ENCODE measurements around the gene F13A1.

F13A1 gene

DNA sequence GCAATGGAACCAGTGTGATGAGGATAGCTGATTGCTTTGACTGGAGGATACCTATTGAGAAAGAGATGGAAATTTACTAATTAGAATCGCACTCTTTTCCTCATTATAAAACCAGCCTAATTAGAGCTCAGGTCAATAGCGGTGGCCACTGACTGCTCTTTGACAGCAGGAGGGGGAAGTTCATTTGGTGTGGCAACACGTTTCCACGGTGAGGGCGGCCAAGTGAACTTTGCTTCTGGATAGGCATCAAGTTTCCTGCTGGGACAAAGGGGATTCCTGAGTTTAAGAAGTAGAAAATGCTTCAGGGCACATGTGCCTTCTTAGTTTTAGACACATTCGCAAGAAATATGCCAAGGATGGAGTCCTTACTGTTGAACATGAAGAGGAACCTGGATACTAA lies 168.4 kb downstream of the F13A1 start:
- Histone ChIP-seq H3K36me3 (ENCODE audit: control insufficient read depth in 1 of 2, insufficient read depth in 2 of 2, low read length in 2 of 2) (no peaks in the 10 kb centered on the region), H3K79me2 (ENCODE audit: control insufficient read depth, insufficient read depth, low read length, poor library complexity) (no peaks in the 10 kb centered on the region), H3K23ac (ENCODE audit: low read length) (no peak overlapping the region), H3K4me2 (ENCODE audit: low read length) (no peak overlapping the region), H3K9me3 (ENCODE audit: insufficient read depth, low read depth, low read length) (no peaks in the 10 kb centered on the region), H2BK12ac (ENCODE audit: low read length) (no peak overlapping the region), H2AFZ (ENCODE audit: insufficient read depth, low read length, poor library complexity) (no peak overlapping the region), H3K14ac (ENCODE audit: low read length) (no peak overlapping the region), H2BK120ac (ENCODE audit: insufficient read depth, low read length, poor library complexity) (no peak overlapping the region), H4K8ac (ENCODE audit: low read depth, low read length) (no peak overlapping the region), H3K4me1 (ENCODE audit: control insufficient read depth in 1 of 2, insufficient read depth in 2 of 2, low read length in 2 of 2) (no peaks in the 10 kb centered on the region), H3K27me3 (ENCODE audit: insufficient read depth, low read length) (no peaks in the 10 kb centered on the region), H3K4me3 (ENCODE audit: low read depth, low read length) (no peak overlapping the region), H2BK5ac (ENCODE audit: low read depth, low read length, poor library complexity) (no peak overlapping the region), H3K4ac (ENCODE audit: low read depth, low read length) (no peak overlapping the region), H3K79me1 (ENCODE audit: low read length) (no peaks in the 10 kb centered on the region), H4K12ac (ENCODE audit: low read depth, low read length) (no peak overlapping the region), H3K9ac (ENCODE audit: low read length) (no peak overlapping the region), H3K27ac (ENCODE audit: low read depth, low read length) (no peak overlapping the region), H4K91ac (ENCODE audit: low read depth, low read length) (no peak overlapping the region), H3K18ac (ENCODE audit: low read length) (no peak overlapping the region), H2AK5ac (ENCODE audit: low read length) (no peak overlapping the region)
- no peak for DNase-seq
- no CpG with 5 or more reads among the region's 6 CpGs for WGBS (ENCODE audit: extremely low coverage, insufficient coverage, insufficient read length)

- WGBS (ENCODE audit: extremely low coverage, insufficient coverage, insufficient read length): no CpG with 5 or more reads among the region's 7 CpGs
- no peaks in the 10 kb centered on the region for H3K4me1 ChIP-seq (ENCODE audit: control insufficient read depth in 1 of 2, insufficient read depth in 2 of 2, low read length in 2 of 2)
These were observed 172.2 kb downstream of the F13A1 start for GRCh38 chr6:6148192-6148815.

DNA sequence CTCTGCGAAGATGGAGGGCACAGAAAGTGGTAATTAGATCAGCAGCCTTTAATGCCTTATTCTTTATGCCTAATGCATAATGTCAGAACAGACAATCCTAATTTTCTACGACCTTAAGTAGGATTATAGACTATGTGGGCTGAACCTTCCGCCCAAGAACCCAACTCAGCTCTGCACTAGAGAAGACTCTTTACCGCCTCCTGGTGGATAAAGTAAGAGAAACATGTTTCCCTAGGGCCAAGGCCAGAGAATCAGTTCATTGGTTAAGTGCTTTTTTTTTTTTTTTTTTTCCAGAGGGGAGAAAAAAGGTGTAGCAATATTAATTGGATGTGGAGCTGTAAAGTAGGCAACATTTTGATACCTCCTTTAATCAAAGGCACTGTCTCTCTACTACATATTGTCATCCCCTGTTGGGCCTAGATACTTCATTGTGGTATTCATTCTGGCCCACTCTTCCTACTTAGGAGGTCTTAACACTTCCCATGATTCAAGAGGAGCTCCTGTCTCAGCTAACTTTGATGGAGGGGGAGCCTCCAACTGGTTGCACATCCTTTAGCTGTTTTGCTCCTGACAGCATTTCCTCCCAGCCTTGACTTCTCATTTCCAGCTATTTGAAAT lies 188.9 kb downstream of the F13A1 start:
- H2AK5ac ChIP-seq (ENCODE audit: low read length): no peak overlapping the region
- H2AFZ ChIP-seq (ENCODE audit: insufficient read depth, low read length, poor library complexity): no peak overlapping the region
- H4K12ac ChIP-seq (ENCODE audit: low read depth, low read length): no peak overlapping the region

More at GRCh38 chr6:6148192-6148815, 172.2 kb downstream of the F13A1 start:
- H3K4me3 ChIP-seq (ENCODE audit: low read depth, low read length): no peak overlapping the region
- H3K4me2 ChIP-seq (ENCODE audit: low read length): no peak overlapping the region
- no peak overlapping the region for H3K23ac ChIP-seq (ENCODE audit: low read length)
- H2AFZ ChIP-seq (ENCODE audit: insufficient read depth, low read length, poor library complexity): no peak overlapping the region
- no peak overlapping the region for H2AK5ac ChIP-seq (ENCODE audit: low read length)
- no peak overlapping the region for H2BK5ac ChIP-seq (ENCODE audit: low read depth, low read length, poor library complexity)
- no peak overlapping the region for H4K12ac ChIP-seq (ENCODE audit: low read depth, low read length)
- H3K4ac ChIP-seq (ENCODE audit: low read depth, low read length): no peak overlapping the region
- no peak overlapping the region for H3K14ac ChIP-seq (ENCODE audit: low read length)
- no peaks in the 10 kb centered on the region for H3K36me3 ChIP-seq (ENCODE audit: control insufficient read depth in 1 of 2, insufficient read depth in 2 of 2, low read length in 2 of 2)
- H2BK120ac ChIP-seq (ENCODE audit: insufficient read depth, low read length, poor library complexity): no peak overlapping the region
- no peak overlapping the region for H4K8ac ChIP-seq (ENCODE audit: low read depth, low read length)
- no peak for DNase-seq
- H3K79me1 ChIP-seq (ENCODE audit: low read length): no peaks in the 10 kb centered on the region
- no peak overlapping the region for H2BK12ac ChIP-seq (ENCODE audit: low read length)
- no peak overlapping the region for H4K91ac ChIP-seq (ENCODE audit: low read depth, low read length)
- no peaks in the 10 kb centered on the region for H3K27me3 ChIP-seq (ENCODE audit: insufficient read depth, low read length)
- peak overlapping the region; percentile 28 for H3K9ac ChIP-seq (ENCODE audit: low read length)
- no peak overlapping the region for H3K18ac ChIP-seq (ENCODE audit: low read length)
- no peak overlapping the region for H3K27ac ChIP-seq (ENCODE audit: low read depth, low read length)
- peaks cover 2% of the 10 kb centered on the region for H3K9me3 ChIP-seq (ENCODE audit: insufficient read depth, low read depth, low read length)
- H3K79me2 ChIP-seq (ENCODE audit: control insufficient read depth, insufficient read depth, low read length, poor library complexity): no peaks in the 10 kb centered on the region

DNA sequence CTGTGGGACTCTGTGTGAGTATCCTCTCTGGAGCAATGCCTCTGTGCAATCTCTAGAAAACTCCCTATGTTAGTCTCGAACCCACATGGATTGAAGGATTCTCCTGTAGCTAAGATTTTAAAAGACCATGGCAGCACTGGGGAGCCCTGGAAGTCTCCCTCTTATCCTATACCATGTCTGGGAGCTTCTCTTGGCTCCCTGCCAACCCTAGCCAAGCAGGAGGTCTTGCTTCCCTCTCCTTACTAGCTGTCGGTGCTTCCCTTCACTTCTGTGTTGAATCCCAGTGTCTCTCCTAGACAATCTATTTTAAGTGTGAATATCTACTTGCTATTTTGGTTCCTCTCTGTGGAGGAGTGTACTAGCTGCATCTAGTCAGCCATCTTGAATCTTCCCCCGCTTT lies 195.0 kb downstream of the F13A1 start:
- no peak for DNase-seq
- Histone ChIP-seq H3K4me2 (ENCODE audit: low read length) (no peak overlapping the region), H4K91ac (ENCODE audit: low read depth, low read length) (no peak overlapping the region), H3K9ac (ENCODE audit: low read length) (no peak overlapping the region), H4K12ac (ENCODE audit: low read depth, low read length) (no peak overlapping the region), H3K23ac (ENCODE audit: low read length) (no peak overlapping the region), H2BK12ac (ENCODE audit: low read length) (no peak overlapping the region), H3K79me1 (ENCODE audit: low read length) (no peaks in the 10 kb centered on the region), H2AFZ (ENCODE audit: insufficient read depth, low read length, poor library complexity) (no peak overlapping the region), H3K4me3 (ENCODE audit: low read depth, low read length) (no peak overlapping the region), H2AK5ac (ENCODE audit: low read length) (no peak overlapping the region), H3K36me3 (ENCODE audit: control insufficient read depth in 1 of 2, insufficient read depth in 2 of 2, low read length in 2 of 2) (no peaks in the 10 kb centered on the region), H3K27ac (ENCODE audit: low read depth, low read length) (no peak overlapping the region), H3K9me3 (ENCODE audit: insufficient read depth, low read depth, low read length) (peaks cover 6% of the 10 kb centered on the region), H3K27me3 (ENCODE audit: insufficient read depth, low read length) (no peaks in the 10 kb centered on the region), H3K79me2 (ENCODE audit: control insufficient read depth, insufficient read depth, low read length, poor library complexity) (no peaks in the 10 kb centered on the region), H3K14ac (ENCODE audit: low read length) (no peak overlapping the region), H3K4ac (ENCODE audit: low read depth, low read length) (no peak overlapping the region), H2BK5ac (ENCODE audit: low read depth, low read length, poor library complexity) (no peak overlapping the region), H2BK120ac (ENCODE audit: insufficient read depth, low read length, poor library complexity) (no peak overlapping the region), H3K18ac (ENCODE audit: low read length) (no peak overlapping the region), H4K8ac (ENCODE audit: low read depth, low read length) (no peak overlapping the region), H3K4me1 (ENCODE audit: control insufficient read depth in 1 of 2, insufficient read depth in 2 of 2, low read length in 2 of 2) (no peaks in the 10 kb centered on the region)
- WGBS (ENCODE audit: extremely low coverage, insufficient coverage, insufficient read length): no CpG with 5 or more reads among the region's 3 CpGs

More for the DNA sequence above, 188.9 kb downstream of the F13A1 start:
- peak in 1 of 2 donors; percentile 59 for DNase-seq
- H3K27ac ChIP-seq (ENCODE audit: low read depth, low read length): no peak overlapping the region
- H4K8ac ChIP-seq (ENCODE audit: low read depth, low read length): no peak overlapping the region
- no peak overlapping the region for H2BK12ac ChIP-seq (ENCODE audit: low read length)
- H2BK5ac ChIP-seq (ENCODE audit: low read depth, low read length, poor library complexity): no peak overlapping the region
- no peak overlapping the region for H2BK120ac ChIP-seq (ENCODE audit: insufficient read depth, low read length, poor library complexity)
- no CpG with 5 or more reads among the region's 4 CpGs for WGBS (ENCODE audit: extremely low coverage, insufficient coverage, insufficient read length)
- no peak overlapping the region for H3K23ac ChIP-seq (ENCODE audit: low read length)
- no peak overlapping the region for H3K4me2 ChIP-seq (ENCODE audit: low read length)
- no peak overlapping the region for H3K4ac ChIP-seq (ENCODE audit: low read depth, low read length)
- H3K9me3 ChIP-seq (ENCODE audit: insufficient read depth, low read depth, low read length): no peaks in the 10 kb centered on the region
- no peak overlapping the region for H3K9ac ChIP-seq (ENCODE audit: low read length)
- H3K27me3 ChIP-seq (ENCODE audit: insufficient read depth, low read length): no peaks in the 10 kb centered on the region
- no peak overlapping the region for H3K14ac ChIP-seq (ENCODE audit: low read length)
- no peaks in the 10 kb centered on the region for H3K79me2 ChIP-seq (ENCODE audit: control insufficient read depth, insufficient read depth, low read length, poor library complexity)
- no peaks in the 10 kb centered on the region for H3K4me1 ChIP-seq (ENCODE audit: control insufficient read depth in 1 of 2, insufficient read depth in 2 of 2, low read length in 2 of 2)
- H4K91ac ChIP-seq (ENCODE audit: low read depth, low read length): no peak overlapping the region
- no peak overlapping the region for H3K4me3 ChIP-seq (ENCODE audit: low read depth, low read length)
- no peaks in the 10 kb centered on the region for H3K36me3 ChIP-seq (ENCODE audit: control insufficient read depth in 1 of 2, insufficient read depth in 2 of 2, low read length in 2 of 2)
- H3K79me1 ChIP-seq (ENCODE audit: low read length): no peaks in the 10 kb centered on the region
- H3K18ac ChIP-seq (ENCODE audit: low read length): no peak overlapping the region

All from trophoblast cell (in vitro differentiated cells and primary cell).